HEK293T (cell line): ENCODE results near the gene STARD5.

Experiments
- CTCF ChIA-PET: fragments of 350-600 bp; formaldehyde crosslinking; extraction: SDS; loops from one replicate; lab custom pipeline; 2021; ENCODE audit warnings: antibody characterized with exemption, inconsistent platforms; lab: Yijun Ruan, JAX
- POLR2A ChIA-PET: fragments of 350-600 bp; formaldehyde crosslinking; extraction: SDS; loops from one replicate; lab custom pipeline; 2020; ENCODE audit warnings: antibody characterized with exemption, inconsistent platforms; lab: Yijun Ruan, JAX
- DNase-seq: peaks from one replicate; pipeline ENCODE4 v3.0.0; 2012; ENCODE audit warnings: mixed read lengths; ENCODE audit errors: extremely low spot score
- ARNT ChIP-seq: fragments of 450-650 bp; IDR thresholded peaks from 2 replicates; pipeline ENCODE4 v1.6.1; 2017; ENCODE audit warnings: mild to moderate bottlenecking
- BHLHE40 ChIP-seq: fragments of 450-650 bp; IDR thresholded peaks from 2 replicates; pipeline ENCODE4 v1.6.1; 2016; ENCODE audit warnings: mild to moderate bottlenecking, moderate library complexity, borderline replicate concordance
- CTBP1 ChIP-seq: fragments of 450-650 bp; IDR thresholded peaks from 2 replicates; pipeline ENCODE4 v1.6.1; 2016; ENCODE audit warnings: borderline replicate concordance
- ELF4 ChIP-seq: fragments of 450-650 bp; IDR thresholded peaks from 2 replicates; pipeline ENCODE4 v1.6.1; 2017; ENCODE audit warnings: antibody characterized with exemption
- FOXA1 ChIP-seq: fragments of 450-650 bp; IDR thresholded peaks from 2 replicates; pipeline ENCODE4 v1.6.1; 2016; ENCODE audit warnings: mild to moderate bottlenecking
- FOXK2 ChIP-seq: fragments of 450-650 bp; IDR thresholded peaks from 2 replicates; pipeline ENCODE4 v1.6.1; 2016; ENCODE audit warnings: mild to moderate bottlenecking
- FOXM1 ChIP-seq: fragments of 450-650 bp; IDR thresholded peaks from 2 replicates; pipeline ENCODE4 v1.6.1; 2017; ENCODE audit warnings: mild to moderate bottlenecking, borderline replicate concordance
- HDGF ChIP-seq: fragments of 450-650 bp; IDR thresholded peaks from 2 replicates; pipeline ENCODE4 v1.6.1; 2017; ENCODE audit warnings: antibody characterized with exemption, borderline replicate concordance
- L3MBTL2 ChIP-seq: fragments of 450-650 bp; conservative IDR thresholded peaks from 2 replicates; pipeline ENCODE4 v1.6.1; 2016; ENCODE audit warnings: mild to moderate bottlenecking
- LEF1 ChIP-seq: fragments of 450-650 bp; IDR thresholded peaks from 2 replicates; pipeline ENCODE4 v1.6.1; 2017; ENCODE audit warnings: mild to moderate bottlenecking, borderline replicate concordance
- NFRKB ChIP-seq: fragments of 450-650 bp; IDR thresholded peaks from 2 replicates; pipeline ENCODE4 v1.6.1; 2016; ENCODE audit warnings: mild to moderate bottlenecking, moderate library complexity
- PKNOX1 ChIP-seq: fragments of 450-650 bp; IDR thresholded peaks from 2 replicates; pipeline ENCODE4 v1.6.1; 2016
- SP1 ChIP-seq: fragments of 450-650 bp; IDR thresholded peaks from 2 replicates; pipeline ENCODE4 v1.6.1; 2017
- SUZ12 ChIP-seq: fragments of 450-650 bp; IDR thresholded peaks from 2 replicates; pipeline ENCODE4 v1.6.1; 2016; ENCODE audit warnings: mild to moderate bottlenecking
- TARDBP ChIP-seq: fragments of 450-650 bp; IDR thresholded peaks from 2 replicates; pipeline ENCODE4 v1.6.1; 2016
- ZNF384 ChIP-seq: fragments of 450-650 bp; IDR thresholded peaks from 2 replicates; pipeline ENCODE4 v1.6.1; 2016

STARD5 gene

GRCh38 chr15:81284256-81285031 lies 39.5 kb downstream of the STARD5 start:
- no peak for DNase-seq
- ChIA-PET POLR2A (no interaction called here), CTCF (no interaction called here)
- TF ChIP-seq LEF1 (no peak), ELF4 (no peak)

- ChIA-PET CTCF (interaction anchor here (0.6 to 5.5 kb wide), 3 partner anchors 17 to 661 kb away, joined by 4 to 25 read pairs (median 4); no protein-coding TSS in a partner anchor), POLR2A (no interaction called here)
- no peak for DNase-seq
- TF ChIP-seq PKNOX1 (no peak), ZNF384 (no peak), NFRKB (no peak), CTBP1 (no peak), HDGF (no peak), TARDBP (no peak), SP1 (no peak)
Measured at GRCh38 chr15:81282911-81283310, 41.0 kb downstream of the STARD5 start.

GRCh38 chr15:81282606-81282895 lies 41.4 kb downstream of the STARD5 start:
- ChIA-PET POLR2A (no interaction called here), CTCF (interaction anchor here (5.5 kb wide), 1 partner anchor 16 kb away, joined by 25 read pairs; no protein-coding TSS in a partner anchor)
- TF ChIP-seq FOXK2 (no peak), SP1 (no peak), LEF1 (no peak), SUZ12 (no peak), HDGF (no peak), ELF4 (no peak), L3MBTL2 (no peak), BHLHE40 (no peak), FOXM1 (no peak), ZNF384 (no peak), FOXA1 (no peak), ARNT (no peak), NFRKB (no peak), TARDBP (no peak), PKNOX1 (no peak), CTBP1 (no peak)

GRCh38 chr15:81281766-81282605 lies 42.0 kb downstream of the STARD5 start:
- ChIA-PET POLR2A (no interaction called here), CTCF (interaction anchor here (1.1 to 5.5 kb wide), 2 partner anchors 9 to 16 kb away, joined by 3 to 25 read pairs; no protein-coding TSS in a partner anchor)
- DNase-seq: no peak
- TF ChIP-seq ZNF384: no peak
- no peak for TF ChIP-seq ELF4
- no peak for TF ChIP-seq SUZ12

More at GRCh38 chr15:81282606-81282895, 41.4 kb downstream of the STARD5 start:
- no peak for DNase-seq

GRCh38 chr15:81281456-81281735 lies 42.5 kb downstream of the STARD5 start:
- ChIA-PET POLR2A (no interaction called here), CTCF (interaction anchor here (0.6 to 5.5 kb wide), 3 partner anchors 10 to 100 kb away, joined by 3 to 25 read pairs (median 3); no protein-coding TSS in a partner anchor)
- no peak for TF ChIP-seq TARDBP
- TF ChIP-seq CTBP1: no peak
- no peak for DNase-seq

- ChIA-PET CTCF (interaction anchor here (0.6 to 5.5 kb wide), 4 partner anchors 10 to 130 kb away, joined by 3 to 25 read pairs (median 3); no protein-coding TSS in a partner anchor), POLR2A (no interaction called here)
- no peak for TF ChIP-seq SP1
- no peak for TF ChIP-seq FOXA1
- no peak for TF ChIP-seq L3MBTL2
- no peak for TF ChIP-seq ARNT
- no peak for TF ChIP-seq BHLHE40
- TF ChIP-seq ELF4: no peak
- TF ChIP-seq SUZ12: no peak
- no peak for TF ChIP-seq PKNOX1
- DNase-seq: no peak
Measured at GRCh38 chr15:81280696-81281455, 43.1 kb downstream of the STARD5 start.
